Motor neuron (in vitro differentiated cells): ENCODE measurements around the gene ATE1. TPM values are rescaled to one million over a fixed set of nuclear protein-coding genes. Genes with fewer than 3 reads are reported as not detected.
"Not testable (repeated sequence)": the region's sequence is repeated elsewhere in the genome, so short reads cannot be mapped to it uniquely, and the experiment has no call there.

ENCODE experiments used
- ATAC-seq, 8 experiments: fragments of 200-7000 bp; cut with Tn5 transposase; replicated peaks in 6 of 8; 2 replicates each; pipeline ENCODE4 v1.8.0; 2021; ENCODE audit warnings: mild to moderate bottlenecking in 8 of 8, moderate library complexity in 8 of 8
- H3K27ac ChIP-seq, 2 donors: fragments of 250-450 bp; sonication (Bioruptor Pico); 2 replicates each; pipeline ENCODE4 v1.9.0; 2021; ENCODE audit warnings: antibody characterized with exemption in 2 of 2, mild to moderate bottlenecking in 2 of 2, moderate library complexity in 1 of 2
- H3K4me1 ChIP-seq, 2 donors: fragments of 250-450 bp; sonication (Bioruptor Pico); replicated peaks in 1 of 2; 2 replicates each; pipeline ENCODE4 v1.6.1; 2021; ENCODE audit warnings: antibody characterized with exemption in 2 of 2, mild to moderate bottlenecking in 2 of 2, moderate library complexity in 1 of 2
- H3K4me3 ChIP-seq, 5 donors: fragments of 250-450 bp; sonication (Bioruptor Pico); 2 replicates each; pipeline ENCODE4 v1.9.0; 2021; ENCODE audit warnings: antibody characterized with exemption in 5 of 5, mild to moderate bottlenecking in 5 of 5, moderate library complexity in 4 of 5
- WGBS, 10 experiments: fragments of 450-650 bp; shearing (Covaris generic); methylation state at CpG; one replicate each; pipeline ENCODE4 v1.0.0; 2022; 5-methylcytosine and 5-hydroxymethylcytosine counted together
- in situ Hi-C, 9 experiments: fragments of 400-800 bp; cut with MboI; loops; one replicate each; pipeline ENCODE4 v1.15.0; 2021; ENCODE audit warnings: low sequenced_read_pairs in 9 of 9, low pct_unique_long_range_greater_than_20kb in 2 of 9; ENCODE audit not compliant: unreplicated experiment in 9 of 9
- total RNA-seq, 8 experiments: library from RNA; unstranded; fragments of 300-600 nt; gene quantifications; 2 replicates each; pipeline versions ENCODE4 v1.2.3 to v1.2.4, GENCODE V29; 2022

ATE1 gene
- total RNA-seq = 10 to 100 TPM; 23.9 to 36.9 (median 31.7) TPM

DNA sequence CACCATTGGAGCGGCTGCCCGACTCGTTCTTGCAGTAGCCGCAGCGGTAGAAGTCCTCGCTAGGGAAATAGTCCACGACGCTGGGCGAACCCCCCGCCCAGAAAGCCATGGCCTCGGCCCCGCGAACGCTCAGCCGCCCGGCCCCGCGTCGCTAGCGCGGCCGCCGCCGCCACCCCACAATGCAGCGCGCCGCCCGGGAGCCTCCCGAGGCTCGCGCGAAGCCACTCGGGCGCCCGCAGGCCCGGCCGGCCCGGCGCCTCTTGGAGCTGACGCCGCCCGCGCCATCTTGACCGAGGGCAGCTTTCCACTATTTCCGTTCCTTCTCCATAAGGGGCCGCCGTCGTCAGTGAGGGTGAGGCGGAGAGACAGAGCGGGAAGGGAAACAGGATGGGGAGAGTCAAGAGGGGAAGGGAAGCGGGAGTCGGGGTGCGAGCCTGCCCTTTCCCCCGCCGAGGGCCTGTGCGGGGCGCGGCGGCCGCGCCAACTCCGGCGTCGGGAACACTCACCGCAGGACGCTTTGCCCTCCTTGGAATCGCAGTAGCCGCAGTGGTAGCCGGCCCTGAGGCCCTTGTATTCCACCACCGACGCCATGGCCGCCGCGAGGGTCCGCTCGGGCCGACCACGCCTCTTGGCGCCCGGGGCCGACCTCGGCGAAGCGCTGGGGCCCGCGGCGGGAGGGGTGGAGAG lies at the start of gene ATE1:
Gene ATE1, minus strand, starts transcription at position 191 of the 687 bp plus-strand sequence. Its CDS starts 82 bp downstream, at position 109.
- 0 to 3% (median 1%) methylated on average over 8 to 14 of the region's 87 CpGs; no CpG with 5 or more reads in 7 of the 10 experiments for WGBS, 10 experiments
- peaks cover 11 to 12% of the 10 kb centered on the region in 2 donors for H3K4me1 ChIP-seq
- peak within 1 kb of the TSS; percentile 73 to 97 (median 79) for H3K4me3 ChIP-seq
- H3K27ac ChIP-seq = peak within 1 kb of the TSS; percentile 92 to 98
- in situ Hi-C loops = no loop called here
- ATAC-seq = peak; percentile 79 to 93 (median 90)

DNA sequence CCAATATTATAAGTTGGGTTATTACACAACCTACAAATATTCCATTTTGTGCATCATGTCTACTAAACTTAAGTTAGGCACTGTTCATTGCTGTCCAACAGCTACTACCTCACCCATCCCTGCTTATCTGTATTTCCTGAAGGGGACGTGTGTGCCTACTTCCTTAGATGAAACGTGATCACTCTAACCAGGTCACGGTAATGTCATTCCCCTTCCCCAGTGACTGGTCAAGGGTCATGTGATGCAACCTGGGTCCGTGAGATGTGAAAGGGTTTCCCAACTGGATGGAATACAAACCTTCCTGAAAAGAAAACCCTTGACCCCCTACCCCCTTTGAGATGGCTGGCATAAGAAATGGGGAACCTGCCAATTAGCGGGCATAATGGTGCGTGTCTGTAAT lies 48.8 kb upstream of the ATE1 start:
- in situ Hi-C loops = no loop called here
- H3K4me1 ChIP-seq = peaks cover 7 to 10% of the 10 kb centered on the region in 2 donors
- H3K4me3 ChIP-seq = no peak overlapping the region
- ATAC-seq = no peak
- H3K27ac ChIP-seq = no peak overlapping the region
- WGBS, 10 experiments = 89 to 97% (median 93%) methylated on average over 2 to 6 of the region's 6 CpGs; no CpG with 5 or more reads in 3 of the 10 experiments

DNA sequence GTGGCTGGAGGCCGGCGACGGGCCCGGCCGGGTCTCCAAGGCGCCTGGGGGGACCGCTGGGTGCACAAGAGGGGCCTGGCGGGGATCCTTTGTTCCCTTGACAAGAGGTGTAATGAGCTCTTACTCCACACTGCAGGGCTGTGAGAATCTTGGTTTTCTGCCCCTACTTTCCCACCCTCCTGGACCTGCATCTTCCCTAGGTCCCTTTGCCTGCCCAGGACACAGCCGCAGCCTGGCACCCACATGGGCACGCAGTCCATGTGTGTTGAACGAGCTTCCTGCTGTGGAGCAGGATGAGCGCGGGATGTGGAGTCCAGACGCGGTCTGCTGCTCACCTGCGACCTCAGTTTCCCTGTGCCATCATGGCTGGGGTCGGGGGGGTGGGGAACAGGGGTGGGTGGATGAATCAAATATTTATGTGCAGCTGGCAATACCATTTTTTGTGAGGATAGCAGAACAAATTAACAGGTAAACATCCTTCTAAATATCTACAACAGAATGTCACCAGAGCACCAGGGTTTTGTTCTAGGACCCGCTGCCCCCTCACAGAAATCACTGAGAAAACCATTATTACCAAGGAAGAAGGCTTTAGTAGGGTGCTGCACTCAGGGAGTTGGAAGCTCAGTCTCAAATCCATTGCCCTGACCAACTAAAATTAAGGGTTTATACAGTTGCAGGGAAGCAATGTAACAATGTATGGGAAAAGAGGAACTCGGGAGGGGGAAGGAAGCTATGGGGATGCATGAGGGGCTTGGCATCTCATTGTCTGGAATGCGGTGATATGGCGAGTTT lies 47.7 kb upstream of the ATE1 start:
- WGBS, 10 experiments = 93 to 100% (median 100%) methylated on average over 2 to 4 of the region's 21 CpGs; no CpG with 5 or more reads in 2 of the 10 experiments
- ATAC-seq = peak in 2 of 8 experiments; percentile 10 to 11
- in situ Hi-C loops = no loop called here
- Histone ChIP-seq H3K27ac (peak overlapping the region; percentile 53 to 84), H3K4me1 (peaks cover 7 to 10% of the 10 kb centered on the region in 2 donors), H3K4me3 (peak overlapping the region; percentile 73 to 96 (median 94))

DNA sequence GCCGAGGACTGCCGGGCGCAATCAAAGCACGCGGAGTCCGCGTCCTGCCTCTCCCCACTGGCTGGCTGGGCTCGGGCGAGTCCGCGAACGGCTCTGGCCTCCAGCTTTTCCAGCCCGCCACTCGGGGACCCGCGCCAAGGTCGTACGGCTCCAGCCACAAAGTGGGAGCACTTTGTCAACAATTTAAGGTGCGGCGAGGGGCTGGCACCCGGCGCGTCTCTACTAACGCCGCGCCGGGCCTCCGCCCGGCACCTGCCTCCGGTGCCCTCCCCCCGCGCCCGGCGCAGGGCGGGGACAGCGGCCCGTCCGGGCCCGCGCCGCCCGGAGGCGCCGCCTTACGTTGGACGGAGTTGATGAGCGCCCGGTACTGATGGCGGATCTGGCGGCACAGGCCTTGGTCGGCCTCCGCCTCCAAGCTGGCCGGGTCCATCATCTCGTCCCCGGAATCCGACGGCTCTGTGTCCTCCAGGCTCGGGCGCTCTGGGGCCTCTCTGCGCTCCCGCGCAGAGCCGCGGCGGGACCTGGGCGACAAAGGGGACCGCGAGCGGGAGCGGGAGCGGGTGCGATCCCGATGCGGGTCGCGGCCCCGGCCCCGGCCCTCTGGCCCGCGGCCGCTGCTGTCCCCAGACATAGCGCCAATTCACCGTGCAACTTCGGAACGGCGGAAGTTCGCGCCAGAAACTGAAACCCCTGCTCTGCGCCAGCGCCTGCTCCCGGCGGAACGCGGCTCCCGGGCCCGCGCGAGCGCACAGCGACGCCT lies 46.9 kb upstream of the ATE1 start, which contains the start of gene NSMCE4A:
Gene NSMCE4A, minus strand, starts transcription at position 683 of the 760 bp plus-strand sequence. Its CDS starts 52 bp downstream, at position 631.
- in situ Hi-C loops = no loop called here
- WGBS, 10 experiments = no CpG with 5 or more reads among the region's 101 CpGs
- peak; percentile 85 to 91 (median 88) for ATAC-seq
- Histone ChIP-seq H3K27ac (peak within 1 kb of the TSS; percentile 53 to 84), H3K4me1 (peaks cover 7 to 10% of the 10 kb centered on the region in 2 donors), H3K4me3 (peak within 1 kb of the TSS; percentile 73 to 96 (median 94))

DNA sequence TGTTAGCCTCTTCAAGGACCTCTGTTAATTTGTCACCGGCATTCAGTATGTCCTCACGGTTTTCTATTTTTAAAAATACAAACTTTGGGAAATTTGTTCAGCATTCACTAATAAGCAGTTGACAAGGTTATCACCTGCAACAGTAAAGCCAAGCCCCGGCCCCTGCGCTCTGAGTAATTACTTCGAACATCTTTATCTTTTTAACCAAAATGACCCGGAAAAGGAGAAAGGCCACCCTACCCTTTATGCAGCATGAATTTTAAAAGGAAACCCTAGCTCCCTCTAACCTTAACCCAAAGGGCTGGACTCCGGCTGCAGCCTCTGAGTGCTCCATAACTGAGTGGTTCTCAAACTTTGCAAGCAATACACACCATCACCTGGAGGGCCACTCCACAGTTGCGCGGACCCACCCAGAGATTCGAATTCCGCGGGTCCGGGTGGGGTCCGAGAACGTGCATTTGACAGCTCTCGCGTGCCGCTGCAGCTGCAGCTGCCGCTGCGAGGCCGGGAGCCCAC lies 46.2 kb upstream of the ATE1 start:
- Histone ChIP-seq H3K27ac (no peak overlapping the region), H3K4me3 (peak overlapping the region; percentile 73 to 96 (median 94)), H3K4me1 (peaks cover 7 to 10% of the 10 kb centered on the region in 2 donors)
- ATAC-seq = no peak
- in situ Hi-C loops = no loop called here
- WGBS, 10 experiments = 0 to 31% (median 12%) methylated on average over 2 to 15 of the region's 21 CpGs

DNA sequence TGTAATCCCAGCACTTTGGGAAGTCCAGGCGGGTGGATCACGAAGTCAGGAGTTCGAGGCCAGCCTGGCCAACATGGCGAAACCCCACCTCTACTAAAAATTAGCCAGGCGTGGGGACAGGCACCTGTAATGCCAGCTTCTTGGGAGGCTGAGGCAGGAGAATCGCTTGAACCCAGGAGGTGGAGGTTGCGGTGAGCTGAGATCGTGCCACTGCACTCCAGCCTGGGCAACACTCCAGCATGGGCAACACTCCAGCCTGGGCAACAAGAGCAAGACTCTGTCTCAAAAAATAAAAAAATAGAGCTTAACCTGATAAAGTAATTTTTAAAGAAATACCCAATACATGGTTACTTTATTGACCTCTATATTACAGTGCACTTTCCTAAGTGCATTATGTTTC lies 41.3 kb upstream of the ATE1 start:
- ATAC-seq, H3K4me1 ChIP-seq, H3K4me3 ChIP-seq, H3K27ac ChIP-seq, in situ Hi-C loops: not testable (repeated sequence)
- 57 to 100% (median 94%) methylated on average over 2 to 8 of the region's 8 CpGs; no CpG with 5 or more reads in 6 of the 10 experiments for WGBS, 10 experiments

DNA sequence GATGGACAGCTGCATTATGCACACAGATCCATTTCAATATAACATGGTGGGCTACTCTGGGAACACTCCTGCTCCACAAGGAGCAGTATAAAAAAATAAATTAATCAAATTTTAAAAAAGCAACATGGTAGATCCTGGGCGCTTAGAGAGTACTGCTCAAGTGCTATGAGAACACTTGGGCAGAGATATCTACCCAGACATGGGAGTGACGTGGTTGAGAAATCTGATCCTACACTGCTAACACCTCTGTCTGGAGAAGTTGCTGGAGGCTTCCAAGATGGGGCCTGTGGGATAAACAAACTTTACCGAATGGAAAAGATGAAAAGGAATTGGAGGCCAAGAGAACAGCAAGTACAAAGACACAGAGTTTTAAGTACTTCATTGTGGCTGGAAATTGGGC lies 38.2 kb upstream of the ATE1 start:
- WGBS, 10 experiments = 51 to 100% (median 93%) methylated on average over 2 to 3 of the region's 3 CpGs; no CpG with 5 or more reads in 1 of the 10 experiments
- Histone ChIP-seq H3K27ac (no peak overlapping the region), H3K4me1 (peaks cover 0 to 2% of the 10 kb centered on the region in 2 donors), H3K4me3 (no peak overlapping the region)
- no peak for ATAC-seq
- in situ Hi-C loops = no loop called here

DNA sequence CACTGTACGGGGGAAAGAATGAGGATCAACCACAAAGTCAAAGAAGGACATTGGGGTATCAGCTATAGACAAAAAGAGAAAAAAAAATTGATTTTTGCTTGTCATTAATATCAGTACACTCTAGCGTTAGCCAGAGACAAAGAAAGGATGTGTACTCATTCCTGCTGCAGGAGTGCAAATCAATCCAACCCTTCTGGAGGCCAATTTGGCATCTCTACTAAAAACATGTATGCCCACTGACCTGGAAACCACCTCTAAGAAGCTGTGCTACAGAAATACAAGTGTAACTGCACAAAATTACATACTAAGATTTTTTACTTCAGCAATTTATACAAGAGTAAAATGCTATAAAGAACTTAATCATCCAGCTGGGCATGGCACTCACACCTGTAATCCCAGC lies 33.6 kb upstream of the ATE1 start:
- WGBS, 10 experiments = 64 to 100% (median 90%) methylated on average over 1 to 2 of the region's 2 CpGs; no CpG with 5 or more reads in 1 of the 10 experiments
- in situ Hi-C loops = no loop called here
- no peak for ATAC-seq

DNA sequence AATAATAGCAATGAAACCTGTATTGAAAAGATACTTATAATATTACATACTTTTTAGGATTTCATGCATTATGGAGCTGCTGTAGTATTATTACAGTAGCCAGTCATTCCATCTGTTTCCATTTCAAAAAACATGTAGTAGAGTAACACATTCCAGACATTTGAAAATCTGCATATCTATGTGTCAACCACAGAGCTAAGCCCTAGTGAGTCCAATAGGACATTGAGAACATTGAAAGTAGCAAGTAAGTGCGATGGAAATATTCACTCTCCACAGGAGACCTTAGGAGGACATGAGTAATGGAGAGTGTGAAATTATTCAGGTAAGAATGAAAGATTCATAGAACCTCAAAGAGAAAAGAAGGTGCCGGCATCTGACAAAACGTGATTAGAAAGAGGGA lies 31.8 kb upstream of the ATE1 start:
- peak in 3 of 8 experiments; percentile 67 to 99 (median 72) for ATAC-seq
- in situ Hi-C loops = no loop called here
- 33 to 100% (median 75%) methylated on average over 1 to 3 of the region's 3 CpGs; no CpG with 5 or more reads in 1 of the 10 experiments for WGBS, 10 experiments
- H3K4me1 ChIP-seq = peaks cover 0 to 2% of the 10 kb centered on the region in 2 donors
- no peak overlapping the region for H3K4me3 ChIP-seq
- no peak overlapping the region for H3K27ac ChIP-seq

More for the DNA sequence above, 33.6 kb upstream of the ATE1 start:
- H3K4me1 ChIP-seq = peaks cover 0 to 2% of the 10 kb centered on the region in 2 donors
- H3K4me3 ChIP-seq = no peak overlapping the region
- no peak overlapping the region for H3K27ac ChIP-seq

DNA sequence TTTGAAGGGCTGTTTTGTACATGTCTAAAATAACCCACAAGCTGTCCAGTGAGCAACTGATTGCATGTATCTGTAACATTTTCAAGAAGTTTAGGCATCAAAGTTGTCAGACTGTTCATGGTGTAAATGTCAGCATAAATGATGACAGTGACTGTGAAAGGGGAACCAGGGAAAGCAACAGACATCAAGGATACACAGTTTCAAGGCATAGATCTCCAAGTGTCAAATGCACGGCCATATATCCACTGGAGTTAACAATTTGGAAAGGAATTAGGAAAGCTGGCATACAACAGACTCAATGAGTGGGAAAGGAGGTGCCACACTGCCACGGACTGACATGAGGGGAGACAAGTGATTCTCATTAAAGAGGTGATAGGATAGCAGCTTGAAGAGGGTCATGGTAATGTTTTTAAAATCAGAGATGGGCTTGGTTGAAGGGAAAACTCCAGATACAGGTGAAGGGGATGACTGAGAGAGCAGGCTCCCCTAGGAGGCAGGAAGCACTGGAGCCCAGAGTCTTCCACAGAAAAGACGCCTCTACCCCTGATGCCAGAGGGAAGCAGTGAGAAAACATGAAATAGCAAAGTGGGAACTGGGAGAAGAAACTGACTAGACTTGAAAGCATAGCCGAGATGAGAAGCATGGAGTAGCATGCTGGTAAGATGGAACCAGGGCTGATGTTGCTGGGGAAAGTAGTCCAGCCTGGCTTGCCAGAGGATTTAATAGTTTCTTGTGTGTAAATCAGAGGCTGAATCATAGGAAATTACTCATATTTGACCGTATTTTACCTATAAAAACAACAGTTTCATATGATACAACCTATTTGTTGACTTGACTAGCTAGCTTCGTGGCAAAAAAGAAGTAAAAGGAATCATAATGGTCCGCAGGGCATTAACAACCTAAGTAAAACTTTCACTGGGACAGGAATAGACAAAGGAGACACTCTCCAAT lies 28.6 kb upstream of the ATE1 start:
- Histone ChIP-seq H3K4me3 (no peak overlapping the region), H3K4me1 (no peaks in the 10 kb centered on the region), H3K27ac (no peak overlapping the region)
- ATAC-seq = no peak
- in situ Hi-C loops = no loop called here
- WGBS, 10 experiments = 60 to 100% (median 84%) methylated on average over 2 to 6 of the region's 7 CpGs

DNA sequence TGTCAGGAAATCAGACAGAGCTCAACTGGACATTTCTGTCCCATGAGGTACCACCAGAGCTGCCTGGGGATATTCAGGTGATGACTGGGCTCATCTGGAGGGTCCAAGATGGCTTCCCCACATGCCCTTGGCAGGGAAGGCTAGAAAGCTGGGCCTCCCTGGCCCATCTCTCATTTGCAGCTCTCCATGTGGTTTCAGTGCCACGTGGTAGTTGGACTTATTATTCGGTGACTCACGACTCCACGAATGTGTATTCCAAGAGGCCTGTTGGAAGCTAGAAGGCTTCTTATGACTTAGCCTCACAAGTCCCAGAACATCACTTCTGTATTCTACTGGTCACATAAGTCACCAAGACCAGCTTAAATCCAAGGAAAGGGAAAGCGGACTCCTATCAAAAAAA lies 24.4 kb upstream of the ATE1 start:
- Histone ChIP-seq H3K27ac (no peak overlapping the region), H3K4me1 (peaks cover 6 to 9% of the 10 kb centered on the region in 2 donors), H3K4me3 (no peak overlapping the region)
- in situ Hi-C loops = no loop called here
- peak in 1 of 8 experiments; percentile 55 for ATAC-seq
- WGBS, 10 experiments = 43 to 96% (median 92%) methylated on average over 2 to 4 of the region's 5 CpGs; no CpG with 5 or more reads in 3 of the 10 experiments
